GM08714 (cell line): ENCODE results near the gene WWP2.
"Not testable (repeated sequence)": the region's sequence is repeated elsewhere in the genome, so short reads cannot be mapped to it uniquely, and the experiment has no call there.

ENCODE experiments used
- H3K4me3 ChIP-seq: fragments of 200-500 bp; sonication (Bioruptor generic); 2 replicates; pipeline ENCODE4 v1.5.1; 2014; ENCODE audit warnings: mild to moderate bottlenecking, low read length, inconsistent platforms
- ZNF274 ChIP-seq: IDR thresholded peaks from 2 replicates; pipeline ENCODE4 v1.6.1; 2012; ENCODE audit warnings: mild to moderate bottlenecking, low read depth, low read length

Gene WWP2

DNA sequence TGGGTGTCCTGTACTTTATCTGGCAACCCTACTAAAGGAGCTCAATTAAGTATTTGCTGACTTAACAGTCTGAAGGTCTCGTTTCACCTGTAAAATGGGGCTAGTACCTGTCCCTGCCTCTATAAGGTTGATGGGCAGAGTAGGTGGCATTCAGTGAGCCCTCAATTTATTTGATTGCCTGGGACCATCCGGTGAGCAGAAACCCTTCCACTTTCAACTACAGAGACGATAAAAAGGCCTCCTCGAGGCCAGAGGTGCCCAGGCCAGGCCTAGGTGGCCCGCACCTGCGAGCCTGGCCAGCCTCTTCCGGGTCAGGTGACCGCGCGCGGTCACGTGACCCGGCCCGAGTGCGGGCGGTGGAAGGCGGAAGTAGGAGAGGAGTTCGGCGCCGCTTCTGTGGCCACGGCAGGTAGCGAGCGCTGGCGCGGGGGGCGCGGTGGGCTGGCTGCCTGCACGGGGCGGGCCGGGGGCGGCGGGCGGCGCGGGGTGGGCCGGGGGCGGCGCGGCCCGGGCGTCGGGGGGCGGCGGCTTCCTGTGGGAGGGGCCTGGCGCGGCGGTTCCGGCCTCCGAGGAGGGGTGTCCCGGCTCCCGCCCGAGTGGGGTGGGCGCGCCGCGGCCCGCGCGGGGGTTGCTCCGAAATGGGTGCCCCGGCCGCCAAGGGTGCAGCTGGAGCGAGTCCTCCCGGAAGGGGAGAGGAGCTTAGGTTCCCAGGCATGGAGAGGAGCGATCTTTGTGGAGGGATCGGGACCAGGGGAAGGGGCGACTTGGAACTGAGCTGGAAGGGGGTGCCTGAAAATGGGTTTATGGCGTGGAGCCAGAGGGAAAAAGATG lies at the start of gene WWP2:
WWP2 (plus strand) TSS at position 350 of the 831 bp plus-strand sequence. CDS start 24,679 bp downstream, outside the sequence.
- no peak for TF ChIP-seq ZNF274
- H3K4me3 ChIP-seq, result peak within 1 kb of the TSS; percentile 96

DNA sequence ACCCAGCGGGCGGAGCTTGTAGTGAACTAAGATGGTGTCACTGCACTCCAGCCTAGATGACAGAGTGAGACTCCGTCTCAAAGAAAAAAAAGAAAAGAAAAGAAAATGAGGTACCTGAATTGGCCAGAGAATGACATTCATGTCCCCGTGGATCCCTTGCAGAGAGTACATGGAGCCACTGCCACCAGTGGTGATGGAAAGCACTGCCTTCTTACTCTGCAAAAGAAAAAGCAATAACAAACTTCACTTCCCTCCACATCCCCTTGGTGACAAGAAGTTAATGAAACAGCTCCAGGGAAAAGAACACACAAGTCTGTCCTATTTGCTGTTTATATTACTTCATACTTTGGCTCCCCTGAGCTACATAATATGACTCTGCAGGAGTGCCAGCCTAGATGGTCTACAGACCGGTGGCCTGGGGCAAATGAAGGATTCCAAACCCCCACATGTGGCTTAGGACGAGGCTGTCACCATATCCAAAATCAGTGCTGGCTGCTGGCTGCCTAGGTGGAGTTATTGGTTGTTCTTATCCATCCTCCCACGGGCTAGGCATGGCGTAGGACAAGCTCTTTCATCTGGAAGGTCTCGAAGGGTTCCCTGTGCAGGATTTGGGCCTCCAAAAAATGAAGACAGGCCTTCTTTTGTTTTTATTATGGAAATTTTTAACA lies 49.1 kb upstream of the WWP2 start:
- TF ChIP-seq ZNF274, result no peak
- H3K4me3 ChIP-seq, result no peak overlapping the region

- no peak for TF ChIP-seq ZNF274
- H3K4me3 ChIP-seq, result no peak overlapping the region
Observed at GRCh38 chr16:69717066-69717465, 45.1 kb upstream of the WWP2 start.

DNA sequence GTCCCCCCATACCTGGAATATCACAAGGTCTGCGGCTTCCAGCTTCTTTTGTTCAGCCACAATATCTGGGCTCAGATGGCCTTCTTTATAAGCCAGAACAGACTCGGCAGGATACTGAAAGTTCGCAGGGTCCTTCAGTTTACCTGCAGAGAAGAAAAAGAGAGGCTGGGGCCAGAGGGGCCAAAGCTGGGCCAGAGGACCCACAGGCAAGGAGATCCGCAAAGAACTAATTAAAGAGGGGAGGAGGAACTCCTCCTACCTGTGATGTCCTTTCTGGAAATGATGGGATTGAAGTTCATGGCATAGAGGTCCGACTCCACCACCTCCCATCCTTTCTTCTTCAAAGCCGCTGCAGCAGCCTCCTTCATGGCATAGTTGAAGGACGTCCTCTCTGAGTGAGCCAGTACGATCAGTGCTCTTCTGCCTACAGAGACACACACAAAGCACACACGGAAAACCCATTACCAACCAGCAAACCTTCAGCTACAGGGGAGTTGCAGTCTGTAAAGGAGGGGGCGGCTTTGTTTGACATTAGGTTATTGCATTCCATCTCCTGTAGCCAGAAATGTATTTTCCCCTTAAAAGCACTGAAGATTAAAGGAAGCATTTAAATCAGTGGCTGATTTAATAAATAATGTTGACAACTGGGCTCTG lies 43.9 kb upstream of the WWP2 start:
- no peak for TF ChIP-seq ZNF274
- H3K4me3 ChIP-seq, result no peak overlapping the region

GRCh38 chr16:69720822-69721430 lies 41.2 kb upstream of the WWP2 start:
- TF ChIP-seq ZNF274, result no peak
- H3K4me3 ChIP-seq, result no peak overlapping the region

DNA sequence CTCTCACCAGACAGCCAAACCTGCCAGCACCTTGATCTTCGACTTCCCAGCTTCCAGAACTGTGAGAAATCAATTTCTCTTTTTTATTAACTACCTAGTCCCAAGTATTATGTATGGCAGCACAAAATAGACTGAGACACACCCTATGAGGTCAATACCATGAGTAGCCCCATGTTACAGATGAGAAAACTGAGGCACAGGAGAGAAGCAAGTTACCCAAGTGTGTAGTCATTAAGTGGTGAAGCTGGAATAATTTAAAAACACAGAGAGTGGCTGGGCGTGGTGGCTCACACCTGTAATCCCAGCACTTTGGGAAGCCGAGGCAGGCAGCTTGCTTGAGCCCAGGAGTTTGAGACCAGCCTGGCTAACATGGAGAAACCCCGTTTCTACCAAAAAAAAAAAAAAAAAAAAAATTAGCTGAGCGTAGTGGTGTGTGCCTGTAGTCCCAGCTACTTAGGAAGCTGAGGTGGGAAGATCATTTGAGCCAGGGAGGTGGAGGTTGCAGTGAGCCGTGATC lies 40.6 kb upstream of the WWP2 start:
- no peak overlapping the region for H3K4me3 ChIP-seq

GRCh38 chr16:69724414-69724873 lies 37.7 kb upstream of the WWP2 start:
- TF ChIP-seq ZNF274, result no peak
- no peak overlapping the region for H3K4me3 ChIP-seq

More for the DNA sequence above, 40.6 kb upstream of the WWP2 start:
- TF ChIP-seq ZNF274, result no peak

- TF ChIP-seq ZNF274, result no peak
- H3K4me3 ChIP-seq, result no peak overlapping the region
Observed at GRCh38 chr16:69724981-69725479, 37.1 kb upstream of the WWP2 start.

DNA sequence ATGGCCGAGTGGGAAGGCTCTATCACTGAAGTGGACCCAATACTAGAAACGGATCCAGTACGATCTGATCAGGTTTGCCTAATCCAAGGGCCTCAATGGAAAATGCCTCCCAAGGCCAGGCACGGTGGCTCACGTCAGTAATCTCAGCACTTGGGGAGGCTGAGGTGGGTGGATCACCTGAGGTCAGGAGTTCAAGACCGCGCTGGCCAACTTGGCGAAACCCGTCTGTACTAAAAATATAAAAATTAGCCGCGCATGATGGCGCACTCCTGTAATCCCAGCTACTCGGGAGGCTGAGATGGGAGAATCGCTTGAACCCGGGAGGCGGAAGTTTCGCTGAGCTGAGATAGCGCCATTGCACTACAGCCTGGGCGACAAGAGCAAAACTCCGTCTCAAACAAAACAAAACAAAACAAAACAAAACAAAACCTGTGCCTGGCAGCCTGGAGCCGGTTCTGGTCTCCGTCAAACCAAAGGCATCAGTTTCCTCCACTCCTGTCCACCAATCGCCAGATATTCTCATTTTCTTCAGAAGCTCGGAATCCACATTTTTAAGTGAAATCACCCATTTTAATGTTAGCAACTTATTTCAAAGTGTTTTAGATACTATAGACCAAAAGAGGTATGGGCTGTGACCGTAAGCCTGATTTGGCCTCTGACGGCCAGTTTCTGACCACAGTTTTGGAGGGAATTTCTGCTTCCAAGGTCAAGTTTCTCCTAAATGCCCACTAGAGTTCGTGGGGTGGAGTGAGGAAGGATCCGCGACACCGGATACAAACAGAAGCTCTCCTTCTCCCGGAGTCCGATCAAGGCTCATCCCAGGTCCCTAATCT lies 36.4 kb upstream of the WWP2 start:
- TF ChIP-seq ZNF274, result no peak
- H3K4me3 ChIP-seq, result peak overlapping the region; percentile 88

- no peak for TF ChIP-seq ZNF274
- H3K4me3 ChIP-seq, result peak within 1 kb of the TSS; percentile 88
Observed at GRCh38 chr16:69726313-69727060, 35.6 kb upstream of the WWP2 start, which contains the start of gene NQO1. TSS of gene NQO1 (minus strand) at chr16:69726560. CDS start at chr16:69726439, 121 bp downstream.

DNA sequence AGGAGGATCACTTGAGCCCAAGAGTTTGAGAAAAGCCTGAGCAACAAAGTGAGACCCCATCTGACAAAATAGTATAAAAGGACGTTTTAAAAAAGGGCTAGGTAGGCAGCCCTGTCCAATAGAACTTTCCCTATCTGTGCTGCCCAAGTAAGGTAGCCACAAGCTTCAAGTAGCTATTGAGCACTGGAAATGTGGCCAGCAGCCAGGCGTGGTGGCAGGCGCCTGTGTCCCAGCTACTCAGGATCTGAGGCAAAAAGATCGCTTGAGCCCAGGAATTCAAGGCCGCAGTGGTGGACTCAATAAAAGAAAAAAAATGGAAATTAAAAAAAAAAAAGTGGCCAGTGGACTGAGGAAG lies 34.2 kb upstream of the WWP2 start:
- TF ChIP-seq ZNF274, result no peak
- no peak overlapping the region for H3K4me3 ChIP-seq

GRCh38 chr16:69729030-69729429 lies 33.1 kb upstream of the WWP2 start:
- not testable (repeated sequence) for H3K4me3 ChIP-seq

DNA sequence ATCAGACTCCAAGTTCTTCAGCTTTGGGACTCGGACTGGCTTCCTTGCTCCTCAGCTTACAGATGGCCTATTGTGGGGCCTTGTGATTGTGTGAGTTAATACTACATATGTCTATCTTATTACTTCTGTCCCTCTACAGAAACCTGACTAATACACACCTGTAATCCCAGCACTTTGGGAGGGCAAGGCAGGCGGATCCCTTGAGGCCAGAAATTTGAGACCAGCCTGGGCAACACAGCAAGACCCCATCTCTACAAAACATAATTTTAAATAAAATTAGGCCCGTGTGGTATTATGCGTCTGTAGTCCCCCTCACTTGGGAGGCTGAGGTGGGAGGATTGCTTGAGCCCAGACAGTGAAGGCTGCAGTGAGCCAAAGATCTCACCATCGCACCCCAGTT lies 30.9 kb upstream of the WWP2 start:
- H3K4me3 ChIP-seq, result not testable (repeated sequence)
